Smooth muscle cell of the pulmonary artery (primary cell): ENCODE measurements around the gene MMS19. TPM values are rescaled to one million over a fixed set of nuclear protein-coding genes. Genes with fewer than 3 reads are reported as not detected.

Source experiments
- total RNA-seq: library from RNA; depleted of rRNA; stranded (reverse); fragments of >200 nt; gene quantifications from 2 replicates; pipeline ENCODE4 v1.2.3, GENCODE V29; 2014

MMS19 gene
- total RNA-seq = 54.8 and 63.9 TPM in 2 replicates

GRCh38 chr10:97498076-97498840, at the start of gene MMS19:
Gene MMS19 (minus strand): TSS chr10:97498422. CDS start chr10:97498384, 38 bp downstream.

GRCh38 chr10:97498841-97499560, 779 bp upstream of the MMS19 start, which contains the start of gene UBTD1:
Gene UBTD1 (plus strand): TSS chr10:97498924. CDS start chr10:97499204, 280 bp downstream.

GRCh38 chr10:97445722-97446639, 52.2 kb downstream of the MMS19 start, which contains the start of the genes EXOSC1 and ZDHHC16:
Gene EXOSC1 (minus strand): TSS chr10:97446006. CDS start chr10:97445985, 21 bp downstream.
Gene ZDHHC16 (plus strand): TSS chr10:97446175. CDS start chr10:97451676, 5,501 bp downstream.

GRCh38 chr10:97425964-97426775, 72.1 kb downstream of the MMS19 start, which contains the start of gene PGAM1:
Gene PGAM1 (plus strand): TSS chr10:97426191. CDS start chr10:97426308, 117 bp downstream.

Other genes with a start within 250 kb of the MMS19 start
- gene ARHGAP19, start 205.8 kb downstream of the MMS19 start, total RNA-seq = 2.6 and 5.3 TPM in 2 replicates
- gene FRAT1, start 179.2 kb downstream of the MMS19 start, total RNA-seq = 0.83 and 1.4 TPM in 2 replicates
- 3.3 and 4.2 TPM in 2 replicates for gene FRAT2, start 163.7 kb downstream of the MMS19 start, total RNA-seq
- gene RRP12, start 97.1 kb downstream of the MMS19 start, total RNA-seq = 14.7 and 26.9 TPM in 2 replicates
- 514 TPM in 2 replicates for gene PGAM1, start 72.2 kb downstream of the MMS19 start, total RNA-seq
- 22.7 and 25.4 TPM in 2 replicates for gene EXOSC1, start 52.4 kb downstream of the MMS19 start, total RNA-seq
- 42.0 and 42.9 TPM in 2 replicates for gene ZDHHC16, start 52.2 kb downstream of the MMS19 start, total RNA-seq
- 20.3 and 27.8 TPM in 2 replicates for gene UBTD1, start 502 bp upstream of the MMS19 start, total RNA-seq
- gene ANKRD2, start 74.4 kb upstream of the MMS19 start, total RNA-seq = 0.33 and 1.1 TPM in 2 replicates
- 0.43 and 1.4 TPM in 2 replicates for gene HOGA1, start 86.0 kb upstream of the MMS19 start, total RNA-seq
- gene C10orf62, start 91.3 kb upstream of the MMS19 start, total RNA-seq = 0.13 TPM in 1 of 2 replicates, not detected in the other
- 6.9 and 11.3 TPM in 2 replicates for gene MORN4, start 135.1 kb upstream of the MMS19 start, total RNA-seq
- gene PI4K2A, start 142.2 kb upstream of the MMS19 start, total RNA-seq = 21.6 and 24.0 TPM in 2 replicates
- 18.1 and 19.8 TPM in 2 replicates for gene AVPI1, start 188.8 kb upstream of the MMS19 start, total RNA-seq
- gene MARVELD1, start 215.3 kb upstream of the MMS19 start, total RNA-seq = 46.2 and 47.6 TPM in 2 replicates
- gene ZFYVE27, start 238.7 kb upstream of the MMS19 start, total RNA-seq = 24.2 and 31.7 TPM in 2 replicates